Epidermal melanocyte (primary cell): Measurements from ENCODE around the gene GREB1.

ENCODE experiments used
- DNase-seq: peaks from one replicate; pipeline ENCODE4 v3.0.0; 2011; ENCODE audit warnings: low spot score; ENCODE audit not compliant: insufficient read length

GREB1 gene, protein sequence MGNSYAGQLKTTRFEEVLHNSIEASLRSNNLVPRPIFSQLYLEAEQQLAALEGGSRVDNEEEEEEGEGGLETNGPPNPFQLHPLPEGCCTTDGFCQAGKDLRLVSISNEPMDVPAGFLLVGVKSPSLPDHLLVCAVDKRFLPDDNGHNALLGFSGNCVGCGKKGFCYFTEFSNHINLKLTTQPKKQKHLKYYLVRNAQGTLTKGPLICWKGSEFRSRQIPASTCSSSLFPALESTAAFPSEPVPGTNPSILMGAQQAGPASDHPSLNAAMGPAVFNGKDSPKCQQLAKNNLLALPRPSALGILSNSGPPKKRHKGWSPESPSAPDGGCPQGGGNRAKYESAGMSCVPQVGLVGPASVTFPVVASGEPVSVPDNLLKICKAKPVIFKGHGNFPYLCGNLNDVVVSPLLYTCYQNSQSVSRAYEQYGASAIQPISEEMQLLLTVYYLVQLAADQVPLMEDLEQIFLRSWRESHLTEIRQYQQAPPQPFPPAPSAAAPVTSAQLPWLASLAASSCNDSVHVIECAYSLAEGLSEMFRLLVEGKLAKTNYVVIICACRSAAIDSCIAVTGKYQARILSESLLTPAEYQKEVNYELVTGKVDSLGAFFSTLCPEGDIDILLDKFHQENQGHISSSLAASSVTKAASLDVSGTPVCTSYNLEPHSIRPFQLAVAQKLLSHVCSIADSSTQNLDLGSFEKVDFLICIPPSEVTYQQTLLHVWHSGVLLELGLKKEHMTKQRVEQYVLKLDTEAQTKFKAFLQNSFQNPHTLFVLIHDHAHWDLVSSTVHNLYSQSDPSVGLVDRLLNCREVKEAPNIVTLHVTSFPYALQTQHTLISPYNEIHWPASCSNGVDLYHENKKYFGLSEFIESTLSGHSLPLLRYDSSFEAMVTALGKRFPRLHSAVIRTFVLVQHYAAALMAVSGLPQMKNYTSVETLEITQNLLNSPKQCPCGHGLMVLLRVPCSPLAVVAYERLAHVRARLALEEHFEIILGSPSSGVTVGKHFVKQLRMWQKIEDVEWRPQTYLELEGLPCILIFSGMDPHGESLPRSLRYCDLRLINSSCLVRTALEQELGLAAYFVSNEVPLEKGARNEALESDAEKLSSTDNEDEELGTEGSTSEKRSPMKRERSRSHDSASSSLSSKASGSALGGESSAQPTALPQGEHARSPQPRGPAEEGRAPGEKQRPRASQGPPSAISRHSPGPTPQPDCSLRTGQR (N-terminal part only)

DNA sequence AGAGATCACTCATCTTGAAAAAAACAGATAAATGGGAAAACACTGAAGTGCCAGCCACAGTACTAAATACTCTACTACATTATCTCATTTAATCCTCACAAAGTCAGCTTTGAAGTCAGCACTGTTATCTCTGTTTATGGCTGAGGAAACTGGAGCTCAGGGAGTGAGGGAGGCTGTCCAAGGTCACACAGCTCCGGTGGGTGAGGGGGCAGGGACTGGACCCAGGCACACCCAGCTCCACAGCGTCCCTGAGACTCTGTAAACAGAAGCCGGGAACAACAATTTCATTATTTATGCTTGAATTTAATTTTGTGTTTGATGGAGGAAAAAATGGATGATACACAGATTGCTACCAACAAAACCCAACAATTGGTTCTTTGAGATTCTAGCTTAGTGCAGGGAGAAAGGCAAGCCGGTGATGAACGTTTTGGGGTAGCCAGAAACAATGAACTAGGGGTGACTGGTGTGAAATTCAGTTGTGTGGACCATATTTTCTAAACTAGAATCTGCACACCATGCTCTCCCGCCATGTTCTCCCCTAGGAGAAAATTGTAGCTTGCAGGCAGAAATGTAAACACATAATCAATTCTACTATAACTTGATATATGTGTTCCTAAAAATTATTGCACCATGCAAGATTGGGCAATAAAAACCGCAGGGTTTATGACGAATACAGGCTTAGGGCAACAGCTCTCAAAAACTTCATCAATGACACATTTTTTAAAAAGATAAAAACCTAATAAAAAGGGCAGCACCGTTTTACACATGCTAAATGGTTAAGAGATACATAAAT, at the start of gene GREB1:
Gene GREB1 (plus strand): TSS at position 768 of the 793 bp plus-strand sequence. CDS start 22,570 bp downstream, outside the sequence.
- DNase-seq: no peak

DNA sequence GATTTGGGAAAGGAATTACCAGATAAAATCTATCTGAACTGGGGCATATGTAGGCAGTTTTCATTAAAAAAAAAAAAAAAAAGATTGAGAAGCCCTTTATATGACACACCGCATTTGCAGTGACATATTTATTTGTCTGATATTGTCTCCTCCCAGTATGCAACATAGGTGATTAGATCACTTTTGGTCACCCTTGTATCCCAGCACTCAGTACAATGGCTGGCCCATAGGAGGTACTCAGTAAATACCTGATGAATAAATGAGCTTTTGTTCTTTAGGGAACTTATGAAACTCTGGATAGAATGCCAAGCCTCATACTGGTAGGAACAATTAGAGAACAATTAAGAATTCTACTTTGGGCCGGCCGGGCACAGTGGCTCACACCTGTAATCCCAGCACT, 45.0 kb upstream of the GREB1 start:
- no peak for DNase-seq

DNA sequence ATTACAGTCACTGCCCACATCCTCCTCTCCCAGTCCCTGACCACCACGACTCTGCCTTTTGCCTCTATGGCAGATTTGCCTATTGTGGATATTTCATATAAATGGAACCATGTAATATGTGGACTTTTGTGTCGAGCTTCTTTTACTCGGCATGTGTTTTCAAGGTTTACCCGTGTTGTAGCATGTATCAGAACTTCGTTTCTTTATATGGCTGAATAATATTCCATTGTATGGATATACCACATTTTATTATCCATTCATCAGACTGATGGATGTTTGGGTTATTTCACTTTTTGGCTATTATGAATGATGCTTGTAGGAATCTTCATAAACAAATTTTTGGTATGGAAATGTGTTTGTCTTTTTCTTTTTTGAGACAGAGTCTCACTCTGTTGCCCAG, 43.7 kb upstream of the GREB1 start:
- no peak for DNase-seq

DNA sequence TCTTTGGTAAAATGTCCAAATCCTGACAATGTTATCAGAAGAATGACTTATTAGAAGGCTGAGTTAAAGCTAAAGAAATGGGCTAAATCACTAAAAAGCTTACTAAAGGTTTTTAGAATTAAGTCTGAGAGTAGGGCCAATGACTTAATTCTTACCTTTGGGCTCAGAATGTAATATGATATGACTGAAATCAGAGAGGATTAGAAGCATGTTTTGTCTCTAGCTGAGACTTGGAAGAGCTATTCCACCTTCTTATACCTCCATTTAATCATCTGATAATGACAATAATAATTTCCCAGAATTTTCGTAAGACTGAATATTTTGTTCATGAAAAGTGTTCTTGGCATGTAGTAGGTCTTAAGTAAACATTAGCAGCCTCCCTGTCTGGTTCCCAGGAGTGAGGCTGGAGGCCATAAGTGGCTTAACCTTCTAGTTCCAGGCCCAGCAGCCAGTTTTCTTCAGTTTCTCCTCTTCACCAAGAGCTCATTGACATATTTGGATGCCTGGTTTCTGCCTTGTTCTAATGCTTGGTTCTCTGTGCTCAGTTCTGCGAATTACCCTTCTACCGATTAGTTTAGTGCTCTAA, 42.4 kb upstream of the GREB1 start:
- DNase-seq: no peak

DNA sequence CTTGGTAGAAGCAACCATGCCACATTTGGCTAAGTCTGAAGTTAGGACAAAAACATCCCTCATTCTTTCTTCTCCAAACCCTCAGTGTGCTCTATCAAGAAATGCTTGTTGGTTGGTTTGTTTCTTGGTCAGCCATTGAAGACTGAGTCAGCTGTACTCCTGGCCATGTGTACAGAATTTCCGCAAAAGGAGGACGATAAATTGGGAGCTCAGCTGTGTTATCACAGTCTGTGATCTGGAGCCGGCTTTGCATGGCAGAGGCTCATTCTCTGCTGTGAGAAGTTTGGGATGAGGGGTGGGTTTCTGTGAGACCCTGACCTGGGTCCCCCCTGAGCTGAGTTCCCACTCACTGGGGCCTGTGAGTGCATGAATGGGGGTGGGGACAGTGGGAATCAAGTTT, 41.6 kb upstream of the GREB1 start:
- DNase-seq: no peak

DNA sequence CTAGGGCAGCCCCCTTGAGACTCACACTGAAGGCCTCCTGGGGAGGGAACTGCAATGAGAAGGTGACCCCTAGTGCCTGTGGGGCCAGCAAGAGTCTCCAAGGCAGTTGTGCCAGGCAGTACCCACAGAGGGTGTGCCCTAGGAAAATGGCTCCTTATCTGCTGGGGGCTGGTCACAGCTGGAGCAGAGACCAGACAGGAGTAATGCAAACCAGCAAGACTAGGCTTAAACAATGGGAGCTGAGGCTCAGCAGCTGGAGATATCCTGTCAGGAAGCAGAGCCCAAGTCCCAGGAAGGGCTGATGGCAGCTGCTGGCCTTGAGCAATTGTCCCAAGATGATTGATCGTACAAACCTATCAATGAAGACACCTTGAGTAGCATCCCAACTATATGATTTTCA, 41.1 kb upstream of the GREB1 start:
- no peak for DNase-seq

DNA sequence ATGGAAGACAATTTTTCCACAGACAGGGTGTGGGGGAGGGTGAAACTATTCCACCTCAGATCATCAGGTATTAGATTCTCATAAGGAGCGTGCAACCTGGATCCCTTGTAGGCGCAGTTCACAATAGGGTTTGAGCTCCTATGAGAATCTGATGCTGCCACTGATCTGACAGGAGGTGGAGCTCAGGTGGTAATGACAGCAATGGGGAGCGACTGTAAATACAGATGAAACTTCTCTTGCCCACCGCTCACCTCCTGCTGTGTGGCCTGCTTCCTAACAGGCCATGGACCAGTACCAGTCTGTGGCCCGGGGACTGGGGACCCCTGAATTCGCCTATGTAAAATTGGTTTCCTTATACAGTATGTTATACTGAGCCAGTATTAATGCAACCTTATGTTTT, 40.6 kb upstream of the GREB1 start:
- no peak for DNase-seq

DNA sequence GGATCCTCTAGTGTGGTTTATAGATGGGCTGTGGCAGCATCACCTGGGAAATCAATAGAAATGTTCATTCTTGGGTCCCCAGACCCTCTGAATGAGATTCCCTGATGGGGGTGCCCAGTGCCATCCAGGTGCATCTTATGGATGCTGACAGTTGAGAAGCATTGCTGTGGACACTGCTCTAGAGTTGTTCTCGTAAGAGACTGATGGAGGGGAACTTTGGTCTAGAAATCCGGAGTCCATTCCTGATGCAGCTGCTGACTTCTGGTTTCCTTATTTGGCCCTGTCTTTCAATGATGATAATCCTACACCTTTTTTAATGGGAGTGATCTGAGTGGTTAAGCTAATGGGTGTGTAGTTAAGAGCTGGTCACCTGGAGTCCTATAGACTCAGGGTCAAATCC, 39.5 kb upstream of the GREB1 start:
- DNase-seq: no peak

DNA sequence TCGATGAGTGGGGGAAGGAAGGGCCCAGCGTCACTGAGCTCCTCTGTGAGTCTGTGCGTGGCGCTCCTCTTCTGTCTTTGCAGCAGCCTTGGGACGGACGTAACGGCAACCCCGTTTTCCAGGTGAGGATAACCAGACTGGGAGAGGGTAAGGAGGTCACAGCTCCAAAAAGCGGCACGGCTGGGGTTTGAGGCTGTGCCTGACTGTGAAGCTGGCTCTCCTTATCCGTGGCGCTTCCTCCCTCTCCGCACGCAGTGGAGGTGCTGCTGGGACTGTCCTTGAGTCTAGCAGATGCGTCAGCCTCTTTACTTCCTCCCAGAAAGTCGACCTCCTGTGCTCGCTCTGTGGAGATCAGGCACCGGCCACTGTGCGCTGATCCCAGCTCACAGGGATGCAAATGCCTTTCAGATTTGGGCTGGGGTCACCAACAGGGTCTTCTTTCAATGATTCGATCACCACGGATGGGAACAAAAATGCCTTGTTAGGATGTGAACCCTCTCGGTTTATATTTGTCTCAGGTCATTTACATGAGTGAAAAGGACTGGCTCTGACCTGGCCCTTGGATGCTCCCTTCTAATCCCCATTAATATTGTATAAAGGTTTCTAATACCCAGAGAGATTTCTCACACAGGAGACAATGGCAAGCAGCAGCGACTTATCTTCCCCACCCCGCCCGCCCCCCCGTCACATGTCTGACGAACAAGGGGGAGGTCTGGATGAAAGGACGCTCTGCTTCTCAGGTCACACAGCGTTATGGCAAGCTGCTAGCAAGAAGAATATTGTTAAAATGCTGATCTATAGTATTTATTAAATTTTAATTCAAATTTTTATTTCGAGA, 37.8 kb upstream of the GREB1 start:
- DNase-seq: no peak

DNA sequence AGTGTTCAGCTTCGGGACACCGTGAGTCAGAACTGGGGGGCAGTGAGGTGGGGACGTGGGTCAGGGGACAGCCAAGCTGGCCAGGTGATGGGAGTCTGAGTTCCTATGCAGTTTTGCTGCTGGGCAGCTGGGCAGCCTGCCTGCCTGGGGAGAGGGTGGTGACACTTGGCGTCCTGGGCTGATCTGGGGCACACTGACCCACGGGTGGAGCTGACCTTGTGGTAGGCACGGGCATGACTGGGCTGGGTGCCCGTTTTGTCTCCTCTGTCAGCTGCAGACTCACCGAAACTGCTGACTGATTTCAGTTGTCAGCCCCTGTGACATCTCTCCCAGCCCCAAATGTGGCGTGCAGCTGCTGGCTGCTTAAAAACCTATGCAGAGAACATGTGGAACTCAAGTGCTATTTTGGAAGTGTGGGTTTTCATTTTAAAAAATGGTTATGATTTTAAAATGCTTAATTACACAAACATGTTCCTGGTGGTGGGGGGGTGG, 35.3 kb upstream of the GREB1 start:
- DNase-seq: no peak

DNA sequence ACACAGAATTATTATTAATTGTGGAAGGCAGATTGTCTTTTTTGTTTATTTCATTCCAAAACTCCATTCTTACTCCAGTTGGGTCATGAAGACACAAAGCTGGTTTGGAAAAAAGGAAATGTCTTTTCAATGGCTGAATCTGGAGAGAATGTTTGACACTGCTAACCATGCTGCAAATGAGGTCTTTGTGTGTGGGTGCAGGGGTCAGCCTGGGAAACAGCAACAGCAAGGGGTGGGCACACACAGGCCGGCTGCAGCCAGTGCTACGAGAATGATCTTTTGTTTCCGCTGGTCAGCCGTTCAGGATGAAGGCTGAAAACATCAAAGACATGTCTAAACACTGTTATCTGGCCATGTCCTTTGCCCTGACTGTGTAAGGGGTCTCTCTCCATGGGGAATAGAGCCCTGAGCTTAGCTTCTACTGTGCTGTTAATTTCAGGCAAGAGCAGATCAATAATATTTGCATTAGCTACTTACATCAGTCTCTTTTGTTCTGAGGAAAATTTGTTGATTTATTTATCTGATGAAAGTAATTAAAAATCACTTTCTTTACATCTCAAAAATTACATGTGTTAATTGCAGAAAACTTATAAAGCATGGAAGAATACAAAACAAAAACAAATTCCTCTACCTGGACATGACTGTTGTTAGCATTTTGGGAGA, 34.6 kb upstream of the GREB1 start:
- no peak for DNase-seq

DNA sequence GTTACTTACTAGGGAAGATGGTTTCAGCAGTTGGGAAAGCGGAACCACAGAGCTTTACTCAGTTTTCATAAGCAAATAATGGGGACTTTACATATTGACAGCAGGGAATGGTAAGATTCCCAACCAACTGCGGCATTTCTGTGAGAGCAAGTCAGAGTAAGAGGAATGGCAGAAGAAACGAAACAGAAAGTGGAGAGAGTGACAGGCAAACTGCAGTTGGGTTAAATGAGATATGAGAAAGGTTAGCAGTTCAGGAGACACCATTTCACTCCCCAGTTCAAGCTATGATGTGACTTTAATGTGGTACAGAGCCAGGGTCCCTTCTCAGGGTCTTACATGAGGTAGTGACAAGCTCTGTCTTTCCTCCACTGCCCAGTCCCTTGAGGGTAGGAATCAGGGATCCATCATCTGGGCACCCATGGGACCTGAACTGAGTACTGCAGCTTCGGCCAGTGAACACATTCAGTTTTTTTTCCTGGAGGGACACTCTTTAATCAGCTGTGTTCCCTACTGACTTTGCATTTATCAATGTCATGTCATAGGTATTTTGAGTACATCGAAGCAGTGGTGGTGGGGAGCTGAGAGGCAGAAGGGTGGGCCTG, 33.0 kb upstream of the GREB1 start:
- no peak for DNase-seq

DNA sequence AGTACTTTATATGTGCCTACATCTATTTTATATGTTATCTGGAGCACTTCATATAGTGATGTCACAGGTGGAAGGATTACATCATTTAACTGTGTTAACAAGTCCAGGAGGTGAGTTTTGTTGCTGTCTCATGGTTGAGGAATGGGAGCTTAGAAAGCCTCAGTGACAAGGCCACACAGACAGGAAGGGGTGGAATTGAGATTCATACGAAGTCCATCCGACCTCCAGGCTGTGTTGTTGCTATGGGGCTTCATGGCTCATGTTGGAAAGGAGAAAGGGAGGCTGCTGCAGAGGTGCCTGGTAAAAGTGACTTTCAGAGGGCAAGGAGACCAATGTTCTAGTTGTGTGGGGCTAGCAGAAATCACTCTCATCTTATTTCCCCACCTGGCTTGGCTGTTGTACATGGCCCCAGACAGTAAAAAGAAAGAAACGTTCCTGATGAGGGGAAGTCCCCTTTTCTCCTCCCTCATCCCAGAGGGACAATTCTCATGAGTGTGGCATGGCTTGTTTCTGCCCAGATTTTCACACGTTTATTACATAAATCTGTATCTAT, 31.0 kb upstream of the GREB1 start:
- no peak for DNase-seq

DNA sequence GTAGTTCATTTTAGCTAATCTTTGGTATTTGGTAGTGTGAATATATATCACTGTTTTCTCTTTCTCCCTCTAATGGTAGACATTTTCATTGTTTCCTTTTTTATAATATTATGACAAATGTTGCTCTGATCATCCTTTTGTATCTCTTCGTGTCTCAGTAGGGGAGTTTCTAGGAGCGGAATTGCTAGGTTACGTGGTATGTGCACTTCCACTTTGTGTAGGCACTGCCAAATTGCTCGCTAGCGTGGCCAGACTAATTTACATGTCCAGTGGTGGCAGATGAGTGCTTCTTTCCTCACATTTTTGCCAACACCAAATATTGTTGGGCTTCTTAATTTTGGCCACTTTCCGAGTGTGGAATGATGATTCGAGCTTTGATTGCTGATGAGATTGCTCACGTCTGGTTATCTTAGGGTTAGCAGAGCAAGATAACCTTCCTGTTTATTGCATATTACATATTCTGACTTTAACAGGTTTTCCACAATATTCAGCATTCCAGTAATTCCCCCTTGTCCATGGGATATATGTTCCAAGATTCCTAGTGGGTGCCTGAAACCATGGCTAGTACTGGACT, 30.4 kb upstream of the GREB1 start:
- no peak for DNase-seq

DNA sequence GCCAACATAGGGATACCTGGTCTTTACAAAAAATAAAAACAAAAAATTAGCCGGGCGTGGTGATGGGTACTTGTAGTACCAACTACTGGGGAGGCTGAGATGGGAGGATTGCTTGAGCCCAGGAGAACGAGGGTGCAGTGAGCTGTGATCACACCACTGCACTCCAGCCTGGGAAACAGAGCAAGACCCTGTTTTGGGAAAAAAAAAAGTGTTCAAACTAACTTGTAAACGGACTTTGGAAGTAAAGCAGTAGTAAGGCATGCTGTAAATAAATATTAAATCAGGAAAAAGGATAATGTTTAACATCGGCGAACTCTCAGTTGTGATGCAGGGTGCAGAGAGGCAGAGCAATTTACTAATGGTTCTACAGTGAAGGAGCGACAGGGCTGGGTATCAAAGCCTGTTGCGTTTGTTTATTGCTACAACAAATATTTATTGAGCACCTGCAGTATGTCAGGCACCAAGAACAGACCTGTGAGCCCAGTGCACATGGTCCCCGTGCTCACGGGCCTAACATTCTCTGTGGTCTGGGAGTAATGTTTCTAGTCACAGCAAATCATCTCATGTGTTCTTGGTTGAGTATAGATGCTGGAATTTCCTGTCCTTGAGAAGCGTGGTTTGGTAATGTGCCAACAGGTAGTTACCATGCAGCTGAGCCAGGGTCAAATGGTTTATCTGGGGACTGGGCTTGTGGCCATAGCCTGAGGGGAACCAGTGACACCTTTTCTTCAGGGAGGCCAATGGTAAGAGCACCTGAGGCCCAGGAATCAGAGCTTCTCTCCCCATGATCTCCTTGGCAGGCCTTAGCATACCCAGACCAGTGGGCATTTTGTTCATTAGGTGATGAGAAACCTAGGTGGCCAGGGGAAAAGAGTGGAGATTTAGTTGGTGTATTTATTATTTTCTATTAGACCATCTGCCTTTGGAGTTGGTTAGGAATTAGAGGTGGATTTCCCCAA, 27.9 kb upstream of the GREB1 start:
- no peak for DNase-seq

DNA sequence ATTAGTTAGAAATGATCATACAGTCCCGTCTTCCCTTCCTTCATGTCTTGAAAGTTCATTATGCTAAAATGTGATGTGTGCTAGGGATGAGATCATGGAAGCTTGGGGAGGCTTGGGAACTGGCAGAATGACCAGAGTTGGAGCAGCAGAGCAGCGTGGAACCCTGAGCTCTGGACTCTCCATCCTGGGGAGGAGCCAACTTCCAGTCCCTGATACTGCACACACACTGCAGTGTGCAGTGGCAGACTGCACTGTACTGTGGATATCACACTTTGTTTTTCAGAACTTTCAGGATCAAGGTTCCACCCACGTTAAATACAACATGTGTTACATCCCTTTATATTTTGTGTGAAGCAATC, 27.3 kb upstream of the GREB1 start:
- no peak for DNase-seq

DNA sequence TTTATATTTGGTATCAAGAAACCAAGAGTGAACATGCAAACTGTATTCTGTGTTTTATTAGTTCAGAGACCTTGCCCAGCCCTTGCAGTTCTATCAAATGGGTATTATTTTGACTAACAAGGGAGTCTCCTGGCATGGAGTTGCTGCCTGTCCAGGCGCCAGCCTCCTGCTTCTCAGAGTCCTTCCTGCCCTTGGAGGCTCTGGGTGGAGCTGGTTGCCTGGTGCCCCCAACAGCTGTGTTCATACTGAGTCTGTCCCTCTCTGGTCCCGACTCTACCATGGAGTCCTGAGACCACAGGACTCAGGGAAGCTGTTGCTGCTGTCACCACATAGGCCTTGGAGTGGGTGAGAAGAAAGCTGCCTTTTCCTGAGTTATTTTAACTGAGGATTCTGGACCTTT, 26.3 kb upstream of the GREB1 start:
- no peak for DNase-seq
